ENCODE results near the gene ANKMY1.

Gene ANKMY1

DNA sequence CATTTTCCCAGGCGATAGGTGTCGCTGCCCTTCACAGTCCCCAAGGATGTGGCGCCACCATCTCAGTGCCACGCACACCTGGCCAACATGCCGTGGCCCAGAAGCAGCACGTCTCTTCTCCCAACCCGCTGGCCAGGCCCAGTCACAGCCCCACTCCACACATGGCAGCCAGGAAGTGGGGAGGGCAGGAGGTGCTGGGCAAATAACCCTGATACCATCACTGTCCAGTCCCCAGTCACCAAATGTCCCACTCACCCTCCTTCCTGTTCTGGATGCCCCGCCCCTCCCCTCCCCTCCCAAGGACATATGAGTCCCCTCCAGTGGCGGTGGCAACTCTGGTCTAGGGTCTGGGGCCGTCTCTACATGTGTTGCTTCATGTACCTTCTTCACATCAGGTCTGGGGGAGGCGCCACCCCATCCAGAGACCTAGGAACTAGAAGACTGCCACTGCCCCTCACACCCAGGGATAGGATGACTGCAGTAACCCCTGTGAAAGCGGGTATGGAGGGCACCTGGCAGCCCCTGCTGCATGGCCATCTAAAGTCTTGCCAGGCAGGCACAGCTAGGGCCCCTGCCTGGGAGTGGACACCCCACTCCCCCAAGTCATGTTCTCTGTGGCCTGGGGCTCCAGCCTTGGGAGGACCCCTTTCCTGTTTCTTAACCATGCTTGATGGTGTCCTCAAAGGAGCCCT lies 21.4 kb upstream of the ANKMY1 start:
- no peak for ATAC-seq

DNA sequence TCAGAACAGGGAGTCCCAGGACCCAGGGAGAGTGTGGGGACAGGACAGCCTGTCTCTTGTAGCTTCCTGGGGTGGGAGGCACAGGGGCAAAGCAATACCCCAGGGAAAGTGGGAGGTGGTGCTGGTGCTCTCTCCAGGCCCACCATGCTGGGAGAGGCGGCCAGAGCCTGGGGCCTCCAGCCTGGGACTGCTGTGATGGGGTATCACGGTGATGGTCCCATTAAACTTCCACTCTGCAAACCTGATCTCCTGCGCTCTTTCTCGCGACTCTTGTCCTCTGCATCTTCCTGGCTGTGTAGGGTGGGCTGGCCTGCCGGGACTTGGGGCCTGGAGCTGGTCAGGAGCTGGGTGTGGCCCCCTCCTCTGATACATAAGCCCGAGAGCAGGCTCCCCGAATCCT lies 20.7 kb upstream of the ANKMY1 start:
- no peak for ATAC-seq

DNA sequence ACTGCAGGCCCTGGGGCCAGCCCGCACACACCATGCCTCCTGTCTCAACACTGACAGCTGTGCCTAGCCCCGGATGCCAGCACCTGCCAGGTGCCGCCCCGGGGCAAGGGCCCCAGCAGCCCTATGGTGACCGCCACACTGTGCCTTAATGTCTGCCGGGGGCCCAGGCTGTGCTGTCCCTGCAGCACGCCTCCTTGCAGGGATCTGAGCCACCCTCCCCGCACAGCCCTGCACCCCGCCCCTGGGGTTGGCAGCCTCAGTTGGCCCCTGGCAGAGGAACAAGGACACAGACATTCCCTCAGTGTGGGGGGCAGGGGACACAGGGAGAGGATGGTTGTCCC lies 20.3 kb upstream of the ANKMY1 start:
- ATAC-seq, result no peak

DNA sequence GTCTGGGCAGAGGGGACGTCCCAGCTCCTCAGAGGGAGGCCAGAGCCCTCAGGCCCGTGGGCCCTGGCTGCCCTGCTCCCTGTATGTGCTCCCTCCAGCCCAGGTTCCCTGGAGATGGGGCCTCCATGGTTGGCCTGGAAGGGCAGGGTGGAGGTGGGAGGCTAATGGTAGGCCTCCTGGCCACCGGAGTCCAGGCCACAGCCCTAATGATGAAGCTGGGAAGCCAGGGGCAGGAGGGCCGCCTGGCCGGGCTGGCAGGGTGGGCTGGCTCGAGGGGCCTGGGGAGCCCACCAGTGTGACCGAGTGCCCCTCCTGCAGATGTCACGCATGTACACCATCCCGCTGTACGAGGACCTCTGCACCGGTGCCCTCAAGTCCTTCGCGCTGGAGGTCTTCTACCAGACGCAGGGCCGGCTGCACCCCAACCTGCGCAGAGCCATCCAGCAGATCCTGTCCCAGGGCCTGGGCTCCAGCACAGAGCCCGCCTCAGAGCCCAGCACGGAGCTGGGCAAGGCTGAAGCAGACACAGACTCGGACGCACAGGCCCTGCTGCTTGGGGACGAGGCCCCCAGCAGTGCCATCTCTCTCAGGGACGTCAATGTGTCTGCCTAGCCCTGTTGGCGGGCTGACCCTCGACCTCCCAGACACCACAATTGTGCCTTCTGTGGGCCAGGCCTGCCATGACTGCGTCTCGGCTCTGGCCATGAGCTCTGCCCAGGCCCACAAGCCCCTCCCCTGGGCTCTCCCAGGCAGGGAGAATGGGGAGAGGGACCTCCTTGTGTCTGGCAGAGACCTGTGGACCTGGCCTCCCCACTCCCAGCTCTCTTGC lies 19.7 kb upstream of the ANKMY1 start:
- no peak for ATAC-seq

DNA sequence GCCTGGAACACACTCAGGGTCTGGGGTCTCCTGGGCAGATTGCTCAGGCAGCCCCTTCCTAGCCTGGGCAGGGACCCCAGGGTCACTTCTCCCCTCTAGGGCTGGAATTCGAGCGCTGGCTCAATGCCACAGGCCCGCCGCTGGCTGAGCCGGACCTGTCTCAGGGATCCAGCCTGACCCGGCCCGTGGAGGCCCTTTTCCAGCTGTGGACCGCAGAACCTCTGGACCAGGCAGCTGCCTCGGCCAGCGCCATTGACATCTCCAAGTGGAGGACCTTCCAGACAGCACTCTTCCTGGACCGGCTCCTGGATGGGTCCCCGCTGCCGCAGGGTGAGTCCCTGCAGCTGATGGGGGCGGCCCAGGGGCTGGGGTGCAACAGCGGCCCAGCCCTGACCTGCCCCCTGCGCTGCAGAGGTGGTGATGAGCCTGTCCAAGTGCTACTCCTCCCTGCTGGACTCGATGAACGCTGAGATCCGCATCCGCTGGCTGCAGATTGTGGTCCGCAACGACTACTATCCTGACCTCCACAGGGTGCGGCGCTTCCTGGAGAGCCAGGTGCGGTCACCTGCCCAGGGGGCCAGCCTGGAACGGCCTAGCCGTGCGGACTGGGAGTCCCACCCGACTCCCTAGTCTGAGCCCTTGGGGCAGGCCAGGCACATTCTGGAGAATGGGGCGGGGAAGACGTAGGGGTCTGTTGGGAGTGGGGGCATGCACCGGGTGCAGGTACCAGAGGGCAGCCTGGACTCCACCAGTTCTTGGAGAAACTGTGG lies 18.8 kb upstream of the ANKMY1 start:
- ATAC-seq, result no peak

DNA sequence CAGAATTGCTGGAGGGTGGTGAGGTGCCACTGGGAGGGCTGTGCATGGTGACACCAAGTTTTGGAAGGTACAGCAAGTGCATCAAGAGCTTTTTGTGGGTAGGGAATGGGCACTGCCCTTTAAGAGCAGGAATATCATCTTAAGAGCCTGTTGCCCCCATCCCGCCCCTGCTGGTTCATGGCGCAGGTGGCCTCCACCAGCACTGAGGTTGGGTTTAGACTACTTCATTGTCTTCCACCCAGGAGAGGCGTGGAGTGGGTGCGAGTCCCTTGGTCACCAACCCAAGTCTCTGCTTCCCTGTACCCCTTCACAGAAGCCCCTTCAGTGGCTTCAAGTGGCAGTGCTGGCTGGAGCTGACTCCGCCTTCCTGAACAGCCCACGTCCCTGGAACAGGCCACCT lies 18.2 kb upstream of the ANKMY1 start:
- no peak for ATAC-seq

DNA sequence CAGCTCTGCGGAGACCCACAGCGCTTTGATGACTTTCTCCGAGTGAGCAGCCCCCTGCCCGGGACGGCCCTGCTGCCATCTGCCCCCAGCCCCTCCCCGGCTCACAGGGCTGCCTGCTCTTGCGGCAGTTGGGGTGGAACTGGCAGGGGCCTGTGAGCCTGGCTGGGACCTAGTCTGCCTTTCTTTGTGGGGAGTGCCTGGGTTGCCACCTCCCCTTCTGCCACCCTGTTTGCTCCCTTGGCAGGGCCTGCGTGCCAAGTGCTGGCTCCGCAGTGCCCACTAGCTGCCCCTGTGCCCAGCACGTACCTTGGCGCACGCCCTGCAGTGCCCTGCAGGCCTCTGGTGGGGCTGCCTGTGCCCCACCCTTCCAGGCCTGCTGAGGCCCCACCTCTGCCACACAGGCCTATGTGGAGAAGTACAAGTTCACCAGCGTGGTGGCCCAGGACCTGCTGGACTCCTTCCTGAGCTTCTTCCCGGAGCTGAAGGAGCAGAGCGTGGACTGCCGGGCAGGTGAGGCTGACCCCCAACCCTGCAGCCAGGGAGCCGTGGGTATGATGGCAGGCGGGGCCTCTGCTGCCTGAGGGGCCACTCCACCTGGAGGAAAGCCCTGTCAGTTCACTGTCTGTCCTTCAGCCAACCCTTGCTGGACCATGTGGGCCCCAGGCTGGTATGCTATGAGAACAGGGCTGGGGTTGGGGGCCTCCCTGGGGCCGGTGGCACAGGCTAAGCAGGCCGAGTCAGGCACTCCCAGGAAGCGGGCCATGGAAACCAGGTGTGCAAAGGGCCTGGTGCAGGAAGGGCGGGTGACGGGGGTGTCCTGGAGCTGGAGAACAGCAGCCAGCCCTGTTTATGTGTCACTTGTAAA lies 17.5 kb upstream of the ANKMY1 start:
- no peak for ATAC-seq

DNA sequence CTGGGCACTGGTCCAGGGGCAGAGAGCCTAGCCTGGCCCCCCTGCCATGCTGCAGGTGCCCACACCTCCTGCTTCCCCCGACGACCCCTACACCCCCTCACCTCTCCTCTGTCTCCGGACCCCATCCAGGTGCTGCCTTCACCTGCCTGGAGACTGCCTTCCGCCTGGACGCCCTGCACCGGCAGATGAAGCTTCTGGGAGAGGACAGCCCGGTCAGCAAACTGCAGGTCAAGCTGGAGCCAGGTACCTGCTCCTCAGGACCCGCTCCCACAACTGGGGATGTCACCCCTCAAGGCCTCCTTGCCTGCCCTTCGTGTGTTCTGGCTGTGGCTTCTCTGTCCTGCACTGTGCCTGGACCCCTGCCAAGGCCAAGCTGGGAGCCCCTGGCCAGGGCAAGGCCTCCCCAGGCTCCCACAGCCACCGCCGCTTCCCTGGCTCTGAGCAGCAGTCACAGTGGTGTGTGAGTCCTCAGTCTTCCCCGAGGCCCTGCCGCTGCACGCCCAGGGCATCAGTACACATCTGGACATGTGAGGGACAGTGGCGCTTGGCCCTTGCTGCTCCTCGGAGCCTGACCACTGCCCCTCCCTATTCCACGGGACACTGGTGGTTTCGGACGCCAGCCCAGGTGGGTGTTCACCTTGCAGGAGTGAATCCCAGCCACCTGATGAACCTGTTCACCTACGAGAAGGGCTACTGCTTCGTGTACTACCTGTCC lies 16.8 kb upstream of the ANKMY1 start:
- no peak for ATAC-seq

DNA sequence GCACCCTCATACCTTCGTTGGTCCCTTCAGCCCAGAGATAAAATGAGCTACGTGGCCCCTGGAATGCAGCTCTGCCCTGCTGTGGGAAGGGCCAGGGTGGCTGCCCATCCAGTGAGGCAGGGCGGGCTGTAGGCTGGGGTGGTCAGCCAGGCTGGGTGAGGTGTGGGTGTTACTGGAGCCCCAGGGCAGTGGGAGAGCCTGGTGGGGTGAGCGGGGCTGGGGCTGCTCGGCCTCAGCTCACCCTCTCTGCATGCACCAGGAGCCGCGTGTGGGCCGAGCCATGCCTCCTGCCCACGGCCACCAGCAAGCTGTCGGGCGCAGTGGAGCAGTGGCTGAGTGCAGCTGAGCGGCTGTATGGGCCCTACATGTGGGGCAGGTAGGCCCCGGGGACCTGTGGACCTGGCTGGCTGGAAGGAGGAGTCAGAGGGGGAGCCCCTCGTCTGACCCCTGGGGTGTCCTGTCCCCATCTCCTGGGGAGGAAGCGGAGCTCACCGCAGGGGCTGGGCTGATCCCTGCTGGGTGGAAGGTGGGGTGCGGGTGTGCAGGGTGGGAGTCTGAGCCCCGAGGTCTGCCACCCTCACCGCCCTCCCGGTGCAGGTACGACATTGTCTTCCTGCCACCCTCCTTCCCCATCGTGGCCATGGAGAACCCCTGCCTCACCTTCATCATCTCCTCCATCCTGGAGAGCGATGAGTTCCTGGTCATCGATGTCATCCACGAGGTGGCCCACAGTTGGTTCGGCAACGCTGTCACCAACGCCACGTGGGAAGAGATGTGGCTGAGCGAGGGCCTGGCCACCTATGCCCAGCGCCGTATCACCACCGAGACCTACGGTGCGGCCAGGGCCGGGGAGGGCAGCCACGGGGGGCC lies 16.0 kb upstream of the ANKMY1 start:
- ATAC-seq, result no peak

DNA sequence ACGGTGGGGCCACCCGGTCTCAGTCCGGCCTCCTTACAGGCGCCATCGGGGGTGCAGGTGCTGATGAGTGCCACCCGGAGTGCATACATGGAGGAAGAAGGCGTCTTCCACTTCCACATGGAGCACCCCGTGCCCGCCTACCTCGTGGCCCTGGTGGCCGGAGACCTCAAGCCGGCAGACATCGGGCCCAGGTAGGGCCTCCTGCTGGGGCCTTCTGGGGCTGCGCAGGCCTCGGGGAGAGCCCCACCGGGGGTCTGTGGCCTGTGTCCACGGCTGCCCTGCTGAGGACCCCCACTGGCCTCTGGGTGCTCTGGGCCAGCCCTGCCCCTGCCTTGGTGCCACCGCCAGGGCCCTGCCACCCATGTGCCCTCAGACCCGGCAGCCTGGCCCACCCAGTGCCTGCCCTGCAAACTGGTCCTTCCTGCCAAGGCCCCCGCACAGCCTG lies 15.3 kb upstream of the ANKMY1 start:
- no peak for ATAC-seq

DNA sequence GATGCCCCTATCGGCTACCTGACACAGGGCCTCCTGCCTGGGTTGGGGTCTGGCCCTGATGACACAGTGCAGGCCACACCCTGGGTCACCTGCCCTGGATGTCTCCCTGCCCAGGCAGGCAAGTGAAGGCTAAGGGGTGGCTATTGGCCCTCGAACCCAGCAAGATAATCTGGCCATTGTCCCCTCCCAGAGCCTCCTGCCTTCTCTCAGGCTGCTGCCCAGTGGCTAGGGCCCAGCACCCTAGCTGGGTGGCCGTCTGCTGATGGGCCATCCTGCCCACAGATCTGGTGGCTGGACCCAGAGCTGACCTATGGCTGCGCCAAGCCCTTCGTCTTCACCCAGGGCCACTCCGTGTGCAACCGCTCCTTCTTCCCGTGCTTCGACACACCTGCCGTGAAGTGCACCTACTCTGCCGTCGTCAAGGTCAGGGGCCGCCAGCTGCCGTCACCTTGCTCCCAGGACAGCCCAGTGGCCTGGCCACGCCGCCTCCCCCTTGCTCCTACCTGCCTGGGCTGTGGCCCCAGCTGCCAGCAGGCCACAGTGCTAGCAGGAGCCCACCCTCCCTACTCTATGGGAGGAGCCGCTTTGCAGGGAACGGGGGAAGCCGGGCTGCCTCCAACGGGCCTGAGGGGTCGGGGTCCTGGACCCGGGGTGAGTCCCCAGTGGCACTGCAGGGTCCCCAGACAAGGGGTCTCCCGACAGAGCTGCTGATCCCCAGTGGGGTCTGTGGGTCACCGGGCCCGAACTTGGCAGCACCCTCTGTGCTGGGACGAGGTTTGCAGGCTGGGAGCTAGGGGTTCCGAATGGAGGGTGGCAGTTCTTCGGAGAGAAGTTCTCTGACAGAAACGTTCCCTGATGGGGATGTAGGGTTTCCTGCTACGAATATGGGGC lies 14.6 kb upstream of the ANKMY1 start:
- ATAC-seq, result no peak

DNA sequence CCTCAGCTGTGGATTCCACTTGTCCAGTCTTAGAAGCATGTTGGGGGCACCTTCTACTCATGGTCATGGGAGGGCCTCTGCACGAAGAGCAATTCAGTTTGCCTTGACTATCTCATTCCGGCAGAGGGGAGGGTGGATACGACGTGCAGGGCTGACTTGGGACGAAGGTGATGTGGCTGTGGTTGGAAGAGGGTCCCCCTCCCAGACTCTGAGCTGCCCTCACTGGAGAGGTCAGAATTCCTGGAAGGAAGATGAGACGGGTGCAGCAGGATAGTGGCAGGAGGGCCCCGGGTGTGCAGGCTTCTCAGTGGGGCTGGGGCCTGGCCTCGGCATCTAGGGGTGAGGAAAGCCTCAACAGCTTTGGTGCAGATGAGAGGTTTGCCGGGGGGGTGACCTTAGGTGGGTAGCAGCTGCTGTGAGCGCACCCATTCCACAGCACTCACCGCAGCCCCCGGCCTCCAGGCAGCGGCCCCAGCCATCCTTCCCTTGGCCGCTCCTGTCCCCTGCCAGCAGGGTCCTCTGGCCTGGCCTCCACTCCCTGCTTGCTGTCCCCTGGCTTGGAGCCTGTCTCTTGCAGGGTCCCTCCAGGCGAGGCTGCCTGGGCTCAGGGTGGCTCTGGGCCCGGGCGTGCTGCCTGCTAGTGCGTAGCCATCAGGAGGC lies 13.7 kb upstream of the ANKMY1 start:
- no peak for ATAC-seq

DNA sequence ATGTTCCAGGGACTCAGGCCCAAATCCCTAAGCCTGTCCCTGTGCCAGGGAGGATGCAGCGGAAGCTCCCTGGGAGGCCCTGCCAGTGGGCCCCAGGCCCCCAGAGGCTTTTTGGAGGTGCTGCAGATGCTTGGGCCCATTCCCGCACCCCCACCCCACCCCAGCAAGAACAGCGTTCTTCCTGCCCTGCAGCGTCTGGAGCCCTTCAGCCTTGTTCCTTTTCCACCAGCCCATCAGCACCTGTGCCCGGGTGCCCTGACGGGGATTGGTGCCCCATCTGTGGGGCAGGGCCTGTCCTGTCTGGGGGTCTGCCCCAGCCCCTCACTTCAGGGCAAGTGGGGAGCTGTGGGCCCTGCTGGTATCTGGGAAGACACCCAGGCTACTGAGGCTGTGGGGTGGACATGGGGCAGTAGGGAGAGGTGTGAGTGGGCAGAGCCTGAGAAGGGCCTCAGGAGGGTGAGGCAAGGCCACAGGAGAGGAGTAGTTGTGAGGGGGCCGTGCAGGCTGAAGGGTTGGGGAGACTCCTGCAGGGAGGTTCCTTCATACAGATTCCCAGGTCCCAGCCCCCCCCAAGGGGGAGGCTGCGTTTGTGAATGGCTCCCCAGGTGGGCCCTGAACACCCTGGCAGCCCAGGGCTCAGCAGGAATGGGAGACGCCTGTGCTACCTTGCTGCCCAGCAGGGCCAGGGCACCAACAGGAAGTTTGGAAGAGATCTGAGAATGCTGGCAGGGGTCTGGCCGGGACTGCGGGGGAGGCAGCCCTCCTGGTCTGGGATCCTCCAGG lies 12.9 kb upstream of the ANKMY1 start:
- ATAC-seq, result no peak

DNA sequence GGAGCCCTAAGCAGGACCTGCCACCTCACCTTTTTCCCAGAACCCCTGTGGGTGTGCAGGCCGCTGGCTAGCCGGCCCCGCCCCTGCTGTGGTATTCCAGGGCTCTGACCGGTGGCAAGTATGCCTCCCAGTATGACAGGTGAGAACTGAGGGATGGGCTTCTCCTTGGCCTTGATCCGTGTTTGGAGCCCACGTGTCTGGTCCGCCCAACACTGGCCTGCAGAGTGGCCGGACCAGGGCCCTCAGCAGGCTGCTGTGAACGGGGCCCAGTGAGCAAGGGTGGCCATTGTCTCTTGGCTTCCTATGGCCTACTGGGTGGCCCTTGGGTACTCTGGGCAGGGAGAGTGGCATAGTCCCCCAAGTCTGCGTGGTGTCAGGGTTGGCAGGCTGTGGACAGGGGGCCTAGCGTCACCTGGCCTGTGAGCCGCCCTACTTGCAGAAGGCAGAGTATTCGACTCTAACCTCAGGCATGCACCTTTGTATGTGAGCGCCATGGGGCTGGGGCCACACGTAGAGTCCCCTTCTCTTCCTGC lies 12.3 kb upstream of the ANKMY1 start:
- no peak for ATAC-seq

DNA sequence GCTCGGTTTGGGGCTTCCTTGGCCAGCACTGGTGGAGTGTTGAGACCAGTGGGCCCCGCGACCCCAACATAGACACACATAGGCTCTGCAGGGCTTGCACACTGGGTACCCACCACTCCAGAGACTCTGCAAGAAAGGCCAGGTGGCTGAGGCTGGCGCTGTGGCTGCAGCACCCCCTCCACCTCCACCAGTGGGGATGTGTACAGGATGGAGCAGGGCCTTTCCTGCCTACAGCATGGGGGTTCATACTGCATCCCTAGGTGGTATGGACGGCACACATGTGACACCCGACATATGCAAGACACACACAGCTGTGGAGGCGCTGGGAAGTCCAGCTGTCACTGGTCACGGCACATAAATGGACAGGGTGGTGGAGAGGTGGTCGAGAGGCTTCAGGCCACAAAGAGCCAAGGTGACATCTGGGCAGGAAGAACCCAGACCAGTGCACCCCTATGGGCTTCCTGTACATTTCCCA lies 11.8 kb upstream of the ANKMY1 start:
- no peak for ATAC-seq

DNA sequence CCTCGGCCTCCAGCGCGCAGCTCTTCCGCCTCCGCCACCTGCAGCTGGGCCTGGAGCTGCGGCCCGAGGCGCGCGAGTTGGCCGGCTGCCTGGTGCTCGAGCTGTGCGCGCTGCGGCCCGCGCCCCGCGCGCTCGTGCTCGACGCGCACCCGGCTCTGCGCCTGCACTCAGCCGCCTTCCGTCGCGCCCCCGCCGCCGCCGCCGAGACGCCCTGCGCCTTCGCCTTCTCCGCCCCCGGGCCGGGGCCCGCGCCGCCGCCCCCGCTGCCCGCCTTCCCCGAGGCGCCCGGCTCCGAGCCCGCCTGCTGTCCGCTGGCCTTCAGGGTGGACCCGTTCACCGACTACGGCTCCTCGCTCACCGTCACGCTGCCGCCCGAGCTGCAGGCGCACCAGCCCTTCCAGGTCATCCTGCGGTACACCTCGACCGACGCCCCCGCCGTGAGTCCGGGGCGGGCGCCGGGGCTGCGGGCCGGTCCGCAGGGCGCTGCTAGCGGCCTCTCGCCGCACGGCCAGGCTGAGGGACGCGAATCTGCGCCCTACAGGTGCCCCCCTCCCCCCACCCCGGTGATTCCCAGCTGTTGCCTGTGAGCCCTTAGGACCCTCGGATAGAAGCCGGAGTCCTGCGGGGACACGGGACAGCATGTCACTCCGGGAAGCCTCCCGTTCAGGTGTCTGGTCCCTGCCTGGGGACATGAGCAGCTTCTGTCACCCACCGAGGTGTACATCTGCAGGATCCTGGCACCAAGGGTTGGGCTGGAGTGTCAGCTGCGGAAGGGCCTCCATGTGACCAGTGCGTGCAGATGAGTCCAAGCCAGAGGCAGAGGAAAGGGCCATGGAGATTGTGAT lies 11.1 kb upstream of the ANKMY1 start:
- ATAC-seq, result no peak
